WTC11 (cell line): ENCODE data around the gene GRIP2. TPM values are rescaled to one million over a fixed set of nuclear protein-coding genes. Genes with fewer than 3 reads are reported as not detected.

ENCODE experiments used
- ATAC-seq: fragments of 200-7000 bp; cut with Tn5 transposase; 2 replicates; pipeline ENCODE4 v1.10.0; 2021; ENCODE audit warnings: mild to moderate bottlenecking, moderate library complexity
- CTCF ChIA-PET: fragments of 300-600 bp; sonication (Branson Sonifier 250); formaldehyde crosslinking; loops from one replicate; lab custom pipeline; 2021; ENCODE audit warnings: antibody characterized with exemption; lab: Charles Lee
- POLR2A ChIA-PET: fragments of 350-600 bp; sonication (Branson Sonifier 250); formaldehyde crosslinking; loops from one replicate; lab custom pipeline; 2021; ENCODE audit warnings: antibody characterized with exemption; lab: Charles Lee
- DNase-seq: peaks from one replicate; pipeline ENCODE4 v3.0.0; 2021; ENCODE audit warnings: low spot score
- H3K27ac Mint-ChIP-seq: 2 replicates; pipeline ENCODE4 v1.8.0; 2021; ENCODE audit warnings: mixed read lengths
- H3K27me3 Mint-ChIP-seq: 2 replicates; pipeline ENCODE4 v1.8.0; 2021; ENCODE audit warnings: low read depth, mild to moderate bottlenecking, moderate library complexity, mixed read lengths
- H3K36me3 Mint-ChIP-seq: 2 replicates; pipeline ENCODE4 v1.8.0; 2021; ENCODE audit warnings: mixed read lengths
- H3K4me1 Mint-ChIP-seq: 2 replicates; pipeline ENCODE4 v1.8.0; 2022; ENCODE audit warnings: mixed read lengths
- H3K4me3 Mint-ChIP-seq: 2 replicates; pipeline ENCODE4 v1.8.0; 2021; ENCODE audit warnings: mild to moderate bottlenecking, moderate library complexity, mixed read lengths
- H3K9me3 Mint-ChIP-seq: 2 replicates; pipeline ENCODE4 v1.8.0; 2021; ENCODE audit warnings: mixed read lengths
- CBFB ChIP-seq: sonication (generic); formaldehyde crosslinking; IDR thresholded peaks from 2 replicates; pipeline ENCODE4 v1.8.1; 2022; ENCODE audit warnings: mild to moderate bottlenecking, low read depth, missing genetic modification reagents
- CDX4 ChIP-seq: fragments of 250-450 bp; sonication (Bioruptor Pico); IDR thresholded peaks from 2 replicates; pipeline ENCODE4 v1.9.0; 2021; ENCODE audit warnings: moderate library complexity, mild to moderate bottlenecking, inconsistent platforms, borderline replicate concordance
- CREM ChIP-seq: sonication (generic); formaldehyde crosslinking; IDR thresholded peaks from 2 replicates; pipeline ENCODE4 v1.8.1; 2022; ENCODE audit warnings: mild to moderate bottlenecking, missing genetic modification reagents, moderate library complexity
- E2F4 ChIP-seq: sonication (generic); formaldehyde crosslinking; IDR thresholded peaks from 2 replicates; pipeline ENCODE4 v1.8.1; 2022; ENCODE audit warnings: low read depth, mild to moderate bottlenecking, moderate library complexity, missing genetic modification reagents, borderline replicate concordance
- ESRRA ChIP-seq: sonication (generic); formaldehyde crosslinking; IDR thresholded peaks from 2 replicates; pipeline ENCODE4 v1.8.1; 2022; ENCODE audit warnings: mild to moderate bottlenecking, missing genetic modification reagents, borderline replicate concordance
- GABPB1 ChIP-seq: sonication (generic); formaldehyde crosslinking; IDR thresholded peaks from 2 replicates; pipeline ENCODE4 v1.8.1; 2023; ENCODE audit warnings: mild to moderate bottlenecking, missing genetic modification reagents
- HMGA2 ChIP-seq: fragments of 250-450 bp; sonication (Bioruptor Pico); IDR thresholded peaks from 2 replicates; pipeline ENCODE4 v1.4.0; 2021; ENCODE audit warnings: mild to moderate bottlenecking, moderate library complexity
- HMGXB4 ChIP-seq: sonication (generic); formaldehyde crosslinking; IDR thresholded peaks from 2 replicates; pipeline ENCODE4 v1.8.1; 2023; ENCODE audit warnings: mild to moderate bottlenecking, moderate library complexity, missing genetic modification reagents
- IRF1 ChIP-seq: sonication (generic); formaldehyde crosslinking; IDR thresholded peaks from 2 replicates; pipeline ENCODE4 v1.8.0; 2023; ENCODE audit warnings: missing genetic modification reagents
- MAX ChIP-seq: sonication (generic); formaldehyde crosslinking; IDR thresholded peaks from 2 replicates; pipeline ENCODE4 v1.8.0; 2022; ENCODE audit warnings: mild to moderate bottlenecking, missing genetic modification reagents
- MXD4 ChIP-seq: fragments of 250-450 bp; sonication (Bioruptor Pico); IDR thresholded peaks from 2 replicates; pipeline ENCODE4 v1.8.0; 2021; ENCODE audit warnings: mild to moderate bottlenecking, moderate library complexity, borderline replicate concordance
- MYBL2 ChIP-seq: sonication (generic); formaldehyde crosslinking; IDR thresholded peaks from 2 replicates; pipeline ENCODE4 v1.8.1; 2023; ENCODE audit warnings: mild to moderate bottlenecking, moderate library complexity, missing genetic modification reagents
- NFATC4 ChIP-seq: fragments of 250-450 bp; sonication (Bioruptor Pico); IDR thresholded peaks from 2 replicates; pipeline ENCODE4 v1.9.0; 2021; ENCODE audit warnings: mild to moderate bottlenecking
- NR1H2 ChIP-seq: sonication (generic); formaldehyde crosslinking; IDR thresholded peaks from 2 replicates; pipeline ENCODE4 v1.9.0; 2021; ENCODE audit warnings: mild to moderate bottlenecking, moderate library complexity, missing genetic modification reagents
- NR3C1 ChIP-seq: sonication (generic); formaldehyde crosslinking; conservative IDR thresholded peaks from 2 replicates; pipeline ENCODE4 v1.8.1; 2023; ENCODE audit warnings: low read depth, mild to moderate bottlenecking, missing genetic modification reagents
- SMAD3 ChIP-seq: sonication (generic); formaldehyde crosslinking; IDR thresholded peaks from 2 replicates; pipeline ENCODE4 v1.8.0; 2022; ENCODE audit warnings: missing genetic modification reagents, mild to moderate bottlenecking, borderline replicate concordance
- SMAD4 ChIP-seq: sonication (generic); formaldehyde crosslinking; IDR thresholded peaks from 2 replicates; pipeline ENCODE4 v1.8.0; 2022; ENCODE audit warnings: mild to moderate bottlenecking, missing genetic modification reagents
- SOX15 ChIP-seq: fragments of 250-450 bp; sonication (Bioruptor Pico); IDR thresholded peaks from 2 replicates; pipeline ENCODE4 v1.9.0; 2021; ENCODE audit warnings: mild to moderate bottlenecking
- SP1 ChIP-seq: sonication (generic); formaldehyde crosslinking; conservative IDR thresholded peaks from 2 replicates; pipeline ENCODE4 v1.8.1; 2022; ENCODE audit warnings: missing genetic modification reagents
- USF2 ChIP-seq: sonication (generic); formaldehyde crosslinking; IDR thresholded peaks from 2 replicates; pipeline ENCODE4 v1.8.1; 2023; ENCODE audit warnings: mild to moderate bottlenecking, missing genetic modification reagents, moderate library complexity
- ZBTB21 ChIP-seq: sonication (generic); formaldehyde crosslinking; IDR thresholded peaks from 2 replicates; pipeline ENCODE4 v1.8.1; 2023; ENCODE audit warnings: mild to moderate bottlenecking, missing genetic modification reagents, borderline replicate concordance
- ZMAT4 ChIP-seq: fragments of 250-450 bp; sonication (Bioruptor Pico); IDR thresholded peaks from 2 replicates; pipeline ENCODE4 v1.9.0; 2021; ENCODE audit warnings: mild to moderate bottlenecking
- ZNF671 ChIP-seq: fragments of 250-450 bp; sonication (Bioruptor Pico); IDR thresholded peaks from 2 replicates; pipeline ENCODE4 v1.8.0; 2021; ENCODE audit warnings: mild to moderate bottlenecking
- ZSCAN18 ChIP-seq: fragments of 250-450 bp; sonication (Bioruptor Pico); IDR thresholded peaks from 2 replicates; pipeline ENCODE4 v2.1.2; 2022; ENCODE audit warnings: mild to moderate bottlenecking, moderate library complexity
- total RNA-seq: library from RNA; stranded (reverse); gene quantifications from 3 replicates; pipeline ENCODE4 v1.2.3, GENCODE V29; 2021

The GRIP2 gene
- total RNA-seq, 1 experiment from 2014 or later: 12.0 TPM

GRCh38 chr3:14485981-14486380, 54.2 kb downstream of the GRIP2 start (continued):
- TF ChIP-seq MXD4 (no peak), HMGA2 (CRISPR knock-in tag) (no peak), SP1 (CRISPR knock-in tag) (no peak), GABPB1 (CRISPR knock-in tag) (no peak), SMAD4 (CRISPR knock-in tag) (no peak), ZMAT4 (no peak), ESRRA (no peak)

GRCh38 chr3:14484741-14485140, 55.4 kb downstream of the GRIP2 start:
- peaks cover 60% of the 10 kb centered on the region for H3K36me3 Mint-ChIP-seq
- no peak for TF ChIP-seq ZNF671
- no peak for TF ChIP-seq CDX4
- TF ChIP-seq ZBTB21: no peak
- no peak for TF ChIP-seq NFATC4 (CRISPR knock-in tag)
- TF ChIP-seq MAX: no peak
- TF ChIP-seq CBFB (CRISPR knock-in tag): no peak
- no peak for TF ChIP-seq USF2 (CRISPR knock-in tag)
- TF ChIP-seq E2F4 (CRISPR knock-in tag): no peak
- no peak for TF ChIP-seq ZSCAN18 (CRISPR knock-in tag)
- TF ChIP-seq HMGXB4 (CRISPR knock-in tag): no peak
- TF ChIP-seq IRF1 (CRISPR knock-in tag): no peak
- TF ChIP-seq NR3C1 (CRISPR knock-in tag): no peak
- TF ChIP-seq NR1H2: no peak
- no peak for TF ChIP-seq SOX15 (CRISPR knock-in tag)
- no peak for TF ChIP-seq SMAD3 (CRISPR knock-in tag)
- no peak for TF ChIP-seq MYBL2 (CRISPR knock-in tag)
- no peak for TF ChIP-seq CREM (CRISPR knock-in tag)
- TF ChIP-seq ESRRA: no peak
- no peak overlapping the region for H3K27ac Mint-ChIP-seq
- ATAC-seq (no peak), DNase-seq (no peak)
- no peaks in the 10 kb centered on the region for H3K9me3 Mint-ChIP-seq
- H3K27me3 Mint-ChIP-seq: no peaks in the 10 kb centered on the region
- CTCF ChIA-PET: interaction anchor here (0.6 to 0.7 kb wide), 2 partner anchors 281 to 723 kb away, joined by 3 read pairs; no protein-coding TSS in a partner anchor
- peaks cover 11% of the 10 kb centered on the region for H3K4me1 Mint-ChIP-seq
- POLR2A ChIA-PET: no interaction called here
- H3K4me3 Mint-ChIP-seq: no peak overlapping the region
